Suprapubic skin (tissue), 4 donors: Measurements from ENCODE around the gene OCIAD1.

Source experiments
- POLR2A ChIP-seq, 2 donors: fragments of 450-650 bp; IDR thresholded peaks; one replicate each; pipeline ENCODE4 v1.6.1; 2017; ENCODE audit warnings: antibody characterized with exemption in 2 of 2, mild to moderate bottlenecking in 2 of 2, moderate library complexity in 2 of 2
- POLR2AphosphoS5 ChIP-seq, 3 donors: sonication (generic); formaldehyde crosslinking; IDR thresholded peaks; one replicate each; pipeline ENCODE4 v1.6.1; 2017; ENCODE audit warnings: antibody characterized with exemption in 3 of 3

DNA sequence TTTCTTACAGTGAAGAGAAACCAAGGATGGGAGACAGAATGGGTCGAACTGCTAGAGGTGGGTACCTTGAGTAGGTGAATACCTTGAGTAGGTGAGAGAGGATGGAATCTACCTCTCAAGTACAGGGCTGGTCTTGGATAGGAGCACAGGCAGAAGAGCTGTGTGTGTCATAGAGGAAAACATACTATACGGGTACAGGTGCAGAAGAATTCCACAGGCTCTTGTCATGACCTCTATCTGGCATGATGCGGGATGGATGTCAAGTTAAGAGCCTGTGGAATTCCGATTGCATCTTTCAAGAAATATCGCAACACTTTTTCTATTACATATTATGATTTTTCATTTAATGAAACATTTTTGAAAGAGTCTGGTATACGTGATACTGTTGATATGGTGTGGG lies 18.0 kb upstream of the OCIAD1 start:
- TF ChIP-seq POLR2A (IDR thresholded peaks at IDR 0.05) (no peak), POLR2AphosphoS5 (IDR thresholded peaks at IDR 0.05) (no peak)
